A549 treated with CpdA at 1 μM for 4 hours (cell line): ENCODE data around the gene PIP5K1C. TPM values are rescaled to one million over a fixed set of nuclear protein-coding genes. Genes with fewer than 3 reads are reported as not detected.

ENCODE experiments used
- total RNA-seq: library from RNA; stranded (reverse); fragments of 200-300 nt; extraction: Qiagen RNA extraction; gene quantifications from 5 replicates; pipeline ENCODE4 v1.2.3, GENCODE V29; 2022; ENCODE audit warnings: low read depth

The PIP5K1C gene, protein sequence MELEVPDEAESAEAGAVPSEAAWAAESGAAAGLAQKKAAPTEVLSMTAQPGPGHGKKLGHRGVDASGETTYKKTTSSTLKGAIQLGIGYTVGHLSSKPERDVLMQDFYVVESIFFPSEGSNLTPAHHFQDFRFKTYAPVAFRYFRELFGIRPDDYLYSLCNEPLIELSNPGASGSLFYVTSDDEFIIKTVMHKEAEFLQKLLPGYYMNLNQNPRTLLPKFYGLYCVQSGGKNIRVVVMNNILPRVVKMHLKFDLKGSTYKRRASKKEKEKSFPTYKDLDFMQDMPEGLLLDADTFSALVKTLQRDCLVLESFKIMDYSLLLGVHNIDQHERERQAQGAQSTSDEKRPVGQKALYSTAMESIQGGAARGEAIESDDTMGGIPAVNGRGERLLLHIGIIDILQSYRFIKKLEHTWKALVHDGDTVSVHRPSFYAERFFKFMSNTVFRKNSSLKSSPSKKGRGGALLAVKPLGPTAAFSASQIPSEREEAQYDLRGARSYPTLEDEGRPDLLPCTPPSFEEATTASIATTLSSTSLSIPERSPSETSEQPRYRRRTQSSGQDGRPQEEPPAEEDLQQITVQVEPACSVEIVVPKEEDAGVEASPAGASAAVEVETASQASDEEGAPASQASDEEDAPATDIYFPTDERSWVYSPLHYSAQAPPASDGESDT
- 9.1 to 13.8 TPM (median 12.0 TPM) in 5 replicates for total RNA-seq

DNA sequence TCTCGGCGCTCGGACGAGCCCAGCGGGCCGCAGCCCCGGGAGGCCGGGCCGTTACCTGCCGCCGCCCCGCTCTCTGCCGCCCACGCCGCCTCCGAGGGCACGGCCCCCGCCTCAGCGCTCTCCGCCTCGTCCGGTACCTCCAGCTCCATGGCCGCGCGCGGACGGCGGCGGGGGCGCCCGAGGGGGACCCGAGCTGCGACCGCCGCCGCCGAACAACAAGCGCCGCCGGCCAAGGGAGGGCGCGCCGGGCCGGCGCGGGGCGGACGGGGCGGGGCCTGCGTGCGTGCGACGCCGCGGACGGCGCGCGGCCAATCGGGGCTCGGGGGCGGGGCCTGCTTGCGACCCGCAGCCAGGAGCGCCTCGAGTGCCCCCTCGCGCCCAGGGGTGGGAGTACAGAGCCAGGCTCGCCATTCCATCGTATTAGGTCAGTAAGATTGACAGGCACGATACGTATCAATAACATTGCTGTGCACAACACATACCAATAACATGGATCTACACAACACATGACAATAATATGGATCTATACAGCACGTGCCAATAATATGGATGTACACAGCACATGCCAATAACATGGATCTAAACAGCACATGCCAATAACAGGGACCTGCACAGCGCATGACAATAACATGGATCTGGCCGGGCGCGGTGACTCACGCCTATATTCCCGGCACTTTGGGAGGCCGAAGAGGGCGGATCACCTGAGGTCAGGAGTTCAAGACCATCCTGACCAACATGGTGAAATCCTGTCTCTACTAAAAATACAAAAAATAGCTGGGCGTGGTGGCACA is at the start of gene PIP5K1C:
PIP5K1C (minus strand) TSS at position 227 of the 791 bp plus-strand sequence; CDS start at position 149, 78 bp downstream.

DNA sequence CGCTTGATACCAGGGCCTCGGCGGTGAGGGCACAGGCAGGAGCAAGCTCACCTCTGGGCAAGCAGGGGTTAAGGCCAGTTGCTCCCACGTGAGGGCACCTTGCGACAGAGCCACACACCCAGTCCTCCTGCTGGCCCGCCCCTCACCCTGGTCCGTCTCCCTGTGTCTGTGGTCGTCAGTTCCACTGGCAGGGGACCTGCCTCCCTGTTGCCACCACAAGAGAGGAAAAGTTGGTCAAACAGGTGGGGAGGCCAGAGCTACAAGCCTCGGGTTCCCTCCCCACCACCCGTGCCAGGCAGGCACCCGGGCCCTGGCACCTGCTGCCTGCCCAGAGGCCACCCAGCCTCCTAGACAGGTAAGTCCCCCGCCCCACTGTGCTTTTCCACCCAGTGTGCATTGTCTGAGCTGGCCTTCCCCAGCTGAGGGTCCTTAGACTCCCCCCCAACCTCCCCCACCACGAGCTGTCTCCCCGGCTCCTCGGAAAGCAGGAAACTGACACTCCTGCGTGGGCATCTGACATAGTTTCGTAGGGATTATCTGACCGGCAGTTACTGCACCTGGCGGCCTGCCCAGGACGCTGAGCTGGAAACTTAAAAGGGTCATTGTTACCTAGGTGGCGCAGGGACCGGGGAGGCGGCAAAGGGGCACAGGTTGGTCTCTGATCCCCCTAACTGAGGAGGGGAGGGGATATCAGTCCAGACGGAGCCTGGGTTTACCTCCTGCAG is 8.1 kb upstream of the PIP5K1C start, which contains the start of gene TJP3:
TJP3 (plus strand) TSS at position 178 of the 725 bp plus-strand sequence. CDS start 20,049 bp downstream, outside the sequence.

DNA sequence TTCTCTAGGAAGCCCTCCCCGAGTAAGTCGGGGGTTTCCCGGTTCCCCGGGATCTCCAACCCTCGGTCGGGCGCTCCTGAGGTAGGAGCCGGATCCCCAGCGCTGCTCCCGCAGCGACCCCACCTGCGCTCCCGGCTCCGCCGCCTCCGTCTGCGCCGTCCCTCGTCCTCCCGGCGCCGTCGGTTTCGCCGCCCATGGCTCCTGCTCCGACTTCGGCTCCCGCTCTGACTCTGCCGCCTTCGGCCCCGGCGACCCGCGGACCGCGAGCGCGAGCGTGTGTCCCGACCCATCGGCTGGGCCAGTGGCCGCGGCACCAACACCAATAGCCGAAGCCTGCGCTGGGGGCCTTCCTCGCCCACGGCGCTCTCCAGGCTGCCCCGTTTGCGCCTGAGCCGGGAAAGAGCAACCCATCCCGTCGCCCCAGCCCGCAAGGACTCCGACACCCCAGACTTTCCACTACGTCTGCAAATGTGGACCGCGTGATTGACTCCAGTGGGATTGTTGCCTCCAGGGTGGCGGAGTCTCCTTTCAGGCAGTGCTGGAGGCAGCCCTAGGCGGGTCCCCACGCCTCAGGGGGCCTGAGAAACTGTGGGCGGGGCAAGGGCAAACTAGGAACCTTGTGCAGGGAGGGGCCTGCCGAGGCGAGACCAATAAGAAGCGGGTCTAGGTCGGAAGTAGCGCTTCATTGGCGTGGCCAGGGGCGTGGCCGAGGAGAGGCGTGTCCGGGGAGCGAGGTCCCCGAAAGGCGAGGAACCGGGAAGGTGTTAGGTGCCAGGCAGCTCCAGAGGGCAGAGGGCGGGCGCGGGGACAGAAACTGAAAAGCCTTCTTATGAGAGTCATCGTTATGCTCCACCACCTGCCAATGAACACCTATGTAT is 73.6 kb downstream of the PIP5K1C start, which contains the start of gene CACTIN:
CACTIN (minus strand) TSS at position 318 of the 878 bp plus-strand sequence; CDS start at position 290, 28 bp downstream.

DNA sequence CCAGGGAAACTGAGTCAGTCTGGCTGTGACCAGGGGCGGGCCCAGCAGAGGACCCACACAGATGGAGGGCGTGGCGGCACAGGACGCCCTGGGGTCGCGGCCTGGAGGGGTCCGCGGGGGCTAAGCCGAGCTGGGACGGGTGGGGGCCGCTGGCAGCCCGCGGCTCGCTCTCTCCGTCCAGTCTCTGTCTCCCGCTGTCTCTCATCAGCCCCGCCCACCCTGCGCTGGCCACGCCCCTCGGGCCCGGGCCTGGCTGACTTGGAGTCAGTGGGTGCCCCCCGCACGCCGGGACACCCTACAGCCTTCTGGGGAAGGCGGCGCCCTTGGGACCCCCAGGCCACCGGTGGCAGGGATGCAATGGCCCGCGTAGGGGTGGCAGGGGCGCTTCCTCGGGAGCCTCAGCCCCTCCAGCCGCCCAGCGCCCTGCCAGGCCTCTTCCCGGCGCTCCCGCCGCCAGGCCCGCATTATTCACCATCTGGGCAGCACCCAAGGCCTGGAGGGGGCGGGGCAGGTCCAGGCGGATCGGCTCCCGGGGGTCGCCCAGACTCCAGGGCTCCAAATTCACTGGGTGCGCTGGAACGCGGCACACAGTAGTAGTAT is 93.5 kb downstream of the PIP5K1C start, which contains the start of gene TBXA2R:
TBXA2R (minus strand) TSS at position 186 of the 600 bp plus-strand sequence. CDS start 6,241 bp downstream, outside the sequence.

DNA sequence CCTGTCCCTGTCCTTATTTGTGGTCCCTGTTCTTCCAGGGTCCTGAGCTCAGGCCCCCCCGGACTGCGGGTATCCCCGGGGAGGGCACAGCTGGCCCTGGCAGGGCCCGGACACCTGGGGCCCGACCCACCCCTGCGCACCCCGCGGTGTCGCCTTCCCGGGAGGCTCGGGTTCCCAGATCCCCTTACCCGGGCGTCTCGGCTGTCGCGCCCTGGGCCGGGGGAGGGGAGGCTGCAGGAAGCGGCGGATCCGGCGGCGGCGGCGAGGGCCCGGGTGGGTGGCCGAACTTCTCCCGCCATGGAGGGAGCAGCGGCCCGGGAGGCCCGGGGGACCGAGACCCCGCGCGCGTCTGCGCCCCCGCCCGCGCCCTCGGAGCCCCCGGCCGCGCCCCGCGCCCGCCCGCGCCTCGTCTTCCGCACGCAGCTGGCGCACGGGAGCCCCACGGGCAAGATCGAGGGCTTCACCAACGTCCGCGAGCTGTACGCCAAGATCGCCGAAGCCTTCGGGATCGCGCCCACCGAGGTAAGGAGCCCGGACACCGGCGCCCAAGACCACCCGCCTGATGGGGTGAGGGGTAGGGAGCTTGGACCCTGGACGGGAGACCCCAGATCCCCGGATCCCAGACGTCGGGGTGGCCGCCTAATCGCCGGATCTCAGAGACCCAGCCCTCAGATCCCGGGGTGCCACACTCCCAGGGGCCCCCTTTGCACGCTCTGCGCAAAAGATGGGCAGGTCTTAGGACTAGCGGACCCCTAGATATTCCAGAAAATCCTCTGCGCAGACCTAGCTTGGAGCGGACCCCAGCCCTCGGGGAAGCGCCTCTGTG is 114.8 kb downstream of the PIP5K1C start, which contains the start of gene GIPC3:
GIPC3 (plus strand) TSS at position 178 of the 826 bp plus-strand sequence; CDS start at position 298, 120 bp downstream.

Other genes starting within 250 kb of the PIP5K1C start
- 0.48 to 1.1 TPM (median 0.76 TPM) in 4 of 5 replicates, not detected in the other for gene SMIM24, start 219.9 kb downstream of the PIP5K1C start, total RNA-seq
- not detected in 5 replicates for gene SMIM44, start 217.0 kb downstream of the PIP5K1C start, total RNA-seq
- 11.7 to 19.8 TPM (median 18.5 TPM) in 5 replicates for gene DOHH, start 199.8 kb downstream of the PIP5K1C start, total RNA-seq
- 22.3 to 33.5 TPM (median 29.6 TPM) in 5 replicates for gene FZR1, start 194.2 kb downstream of the PIP5K1C start, total RNA-seq
- gene TEKTIP1, start 161.3 kb downstream of the PIP5K1C start, total RNA-seq: not detected in 5 replicates
- gene MFSD12, start 142.9 kb downstream of the PIP5K1C start, total RNA-seq: 127 to 180 TPM (median 171 TPM) in 5 replicates
- 45.4 to 71.9 TPM (median 69.9 TPM) in 5 replicates for gene HMG20B, start 127.5 kb downstream of the PIP5K1C start, total RNA-seq
- 0.13 to 0.28 TPM (median 0.21 TPM) in 5 replicates for gene GIPC3, start 115.0 kb downstream of the PIP5K1C start, total RNA-seq
- 0.54 to 0.91 TPM (median 0.74 TPM) in 5 replicates for gene TBXA2R, start 93.6 kb downstream of the PIP5K1C start, total RNA-seq
- 14.3 to 21.3 TPM (median 19.3 TPM) in 5 replicates for gene CACTIN, start 73.7 kb downstream of the PIP5K1C start, total RNA-seq
- gene TJP3, start 7.9 kb upstream of the PIP5K1C start, total RNA-seq: 0.19 to 0.96 TPM (median 0.74 TPM) in 5 replicates
- 11.8 to 15.4 TPM (median 12.4 TPM) in 5 replicates for gene APBA3, start 61.2 kb upstream of the PIP5K1C start, total RNA-seq
- gene MRPL54, start 62.2 kb upstream of the PIP5K1C start, total RNA-seq: 62.0 to 80.2 TPM (median 67.1 TPM) in 5 replicates
- not detected in 5 replicates for gene RAX2, start 71.8 kb upstream of the PIP5K1C start, total RNA-seq
- 1.1 to 2.1 TPM (median 1.7 TPM) in 5 replicates for gene MATK, start 85.9 kb upstream of the PIP5K1C start, total RNA-seq
- gene ZFR2, start 168.6 kb upstream of the PIP5K1C start, total RNA-seq: 0.14 to 0.16 TPM in 2 of 5 replicates, not detected in the others
- 0.05 to 0.12 TPM (median 0.11 TPM) in 4 of 5 replicates, not detected in the other for gene ATCAY, start 180.2 kb upstream of the PIP5K1C start, total RNA-seq
- not detected in 5 replicates for gene NMRK2, start 232.6 kb upstream of the PIP5K1C start, total RNA-seq